Activated CD8-positive, alpha-beta memory T cell treated with anti-CD3 and anti-CD28 coated beads for 24 hours (primary cell): Measurements from ENCODE around the gene METTL3.
A peak's percentile ranks its signal among the peaks of the same experiment; 100 is the strongest.

Experiments
- DNase-seq: peaks from one replicate; pipeline ENCODE4 v3.0.0-alpha.2; 2020

Gene METTL3

GRCh38 chr14:21476523-21476924 lies 34.6 kb downstream of the METTL3 start:
- peak; percentile 93 for DNase-seq

DNA sequence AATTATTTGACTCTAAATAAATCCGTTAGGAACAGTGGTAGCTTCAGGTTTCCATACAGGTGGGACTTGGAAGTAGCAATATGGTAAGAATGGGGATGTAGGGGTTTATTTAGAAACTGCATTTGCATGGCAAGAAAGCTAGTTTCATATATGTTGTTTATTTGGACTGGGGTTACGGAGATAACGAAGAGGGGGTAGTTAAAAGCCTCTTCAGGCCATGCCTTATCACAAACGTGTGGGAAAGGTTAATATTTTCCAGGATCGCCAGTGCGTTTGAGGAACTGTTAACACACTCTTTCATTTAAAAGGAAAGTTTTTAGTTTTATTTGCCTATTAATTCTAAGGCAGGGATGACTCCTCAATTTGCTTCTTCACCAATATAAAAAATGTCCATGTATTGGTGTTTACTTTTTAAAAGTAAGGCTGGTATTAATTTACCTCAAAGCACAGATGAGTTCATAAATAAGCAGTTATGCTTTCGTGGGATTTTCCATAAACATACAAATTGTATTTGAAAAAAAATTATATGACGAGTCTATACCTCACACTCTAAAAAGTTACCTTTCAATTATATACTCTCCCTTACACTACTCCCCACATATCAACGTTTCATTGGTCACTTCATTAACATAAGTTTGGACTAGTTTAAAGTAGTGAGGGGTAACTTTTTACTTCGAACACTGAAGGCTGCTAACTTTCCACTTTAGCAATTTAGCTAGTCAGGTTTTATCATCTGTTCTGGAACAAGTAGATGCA lies 35.2 kb downstream of the METTL3 start:
- DNase-seq, result no peak

GRCh38 chr14:21467616-21468015 lies 43.5 kb downstream of the METTL3 start:
- DNase-seq, result no peak

- peak; percentile 99 for DNase-seq
Measured at GRCh38 chr14:21455912-21456667, 55.0 kb downstream of the METTL3 start, which contains the start of gene CHD8. CHD8 (minus strand) TSS chr14:21456123; CDS start chr14:21431643, 24,480 bp downstream.

DNA sequence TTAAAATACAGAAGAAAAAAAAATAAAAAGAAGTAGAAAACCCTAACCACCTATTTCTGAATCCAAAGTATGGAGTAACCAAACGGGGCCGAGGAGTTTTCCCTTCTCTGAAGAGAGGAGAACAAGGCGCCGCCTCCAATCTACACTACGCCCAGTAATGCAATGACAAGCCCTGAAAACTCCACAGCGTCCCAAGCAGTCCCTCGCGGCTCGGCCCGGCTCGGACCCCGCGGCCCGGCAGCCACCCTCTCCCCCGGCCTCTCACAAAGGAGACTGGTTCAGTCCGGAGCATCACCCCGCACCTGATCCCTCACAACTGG lies 55.6 kb downstream of the METTL3 start:
- no peak for DNase-seq

GRCh38 chr14:21454843-21455544 lies 56.1 kb downstream of the METTL3 start:
- no peak for DNase-seq

DNA sequence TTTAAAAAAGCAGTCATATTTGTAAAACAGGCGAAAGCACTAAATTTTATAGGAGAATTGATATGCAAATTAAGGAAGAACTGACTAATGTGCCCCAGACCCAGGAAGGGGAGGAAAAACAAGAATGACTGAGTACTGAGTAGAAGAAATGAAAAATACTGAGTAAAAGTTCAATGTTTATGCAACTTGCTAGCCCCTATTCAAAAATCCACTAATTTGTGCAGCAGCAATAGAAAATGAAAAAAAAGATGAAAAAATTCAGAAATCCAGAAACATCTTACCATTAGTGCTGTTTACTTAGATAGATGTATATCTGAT lies 61.3 kb downstream of the METTL3 start:
- DNase-seq, result no peak
